HG03135 (cell line): ENCODE results near the gene DPH1.
"Not testable (repeated sequence)": the region's sequence is repeated elsewhere in the genome, so short reads cannot be mapped to it uniquely, and the experiment has no call there.

Experiments
- ATAC-seq: cut with Tn5 transposase; IDR thresholded peaks from one replicate; pipeline ENCODE4 v1.9.1; 2021; ENCODE audit warnings: mild to moderate bottlenecking, moderate library complexity; ENCODE audit not compliant: unreplicated experiment

DPH1 gene

DNA sequence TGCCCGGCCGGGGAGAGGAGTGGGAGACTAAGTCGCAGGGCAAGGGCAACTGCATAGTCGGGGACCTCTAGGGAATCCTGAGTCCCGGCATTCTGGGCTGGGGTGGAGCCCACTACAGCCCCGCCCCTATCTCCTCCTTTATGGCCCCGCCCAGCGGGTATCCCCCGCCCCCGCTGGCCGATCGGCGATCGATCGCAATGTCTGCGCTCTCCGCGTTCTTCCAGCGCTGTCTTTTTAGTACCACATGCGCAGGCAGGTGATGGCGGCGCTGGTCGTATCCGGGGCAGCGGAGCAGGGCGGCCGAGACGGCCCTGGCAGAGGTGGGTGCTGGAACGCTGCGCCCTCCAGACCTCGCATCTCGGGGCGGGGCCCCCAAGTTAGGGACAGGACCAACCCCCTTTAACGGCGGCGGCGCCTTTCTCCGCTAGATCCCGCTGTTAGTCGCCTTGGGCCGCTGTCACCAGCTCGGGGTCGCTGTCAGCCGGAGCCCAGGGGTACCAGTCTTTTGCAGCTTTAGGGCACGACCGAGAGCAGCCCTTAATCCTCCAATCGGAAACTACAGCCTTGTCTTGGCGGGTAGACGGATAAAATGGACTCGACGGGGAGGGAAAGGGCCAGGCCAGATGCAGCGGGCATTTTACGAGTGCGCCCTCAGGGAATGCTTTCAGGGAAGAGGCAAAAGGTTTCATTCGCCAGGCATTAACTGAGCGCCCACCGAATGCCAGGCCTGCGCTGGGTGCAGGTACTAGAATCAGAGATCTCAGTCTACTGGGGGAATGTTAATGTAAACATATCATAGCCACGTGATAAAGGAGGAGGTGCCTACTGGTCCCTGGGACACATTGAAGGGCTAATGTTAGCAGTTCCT, at the start of gene DPH1:
DPH1 (plus strand) TSS at position 243 of the 868 bp plus-strand sequence; CDS start at position 260, 17 bp downstream.
- peak; percentile 64 for ATAC-seq

DNA sequence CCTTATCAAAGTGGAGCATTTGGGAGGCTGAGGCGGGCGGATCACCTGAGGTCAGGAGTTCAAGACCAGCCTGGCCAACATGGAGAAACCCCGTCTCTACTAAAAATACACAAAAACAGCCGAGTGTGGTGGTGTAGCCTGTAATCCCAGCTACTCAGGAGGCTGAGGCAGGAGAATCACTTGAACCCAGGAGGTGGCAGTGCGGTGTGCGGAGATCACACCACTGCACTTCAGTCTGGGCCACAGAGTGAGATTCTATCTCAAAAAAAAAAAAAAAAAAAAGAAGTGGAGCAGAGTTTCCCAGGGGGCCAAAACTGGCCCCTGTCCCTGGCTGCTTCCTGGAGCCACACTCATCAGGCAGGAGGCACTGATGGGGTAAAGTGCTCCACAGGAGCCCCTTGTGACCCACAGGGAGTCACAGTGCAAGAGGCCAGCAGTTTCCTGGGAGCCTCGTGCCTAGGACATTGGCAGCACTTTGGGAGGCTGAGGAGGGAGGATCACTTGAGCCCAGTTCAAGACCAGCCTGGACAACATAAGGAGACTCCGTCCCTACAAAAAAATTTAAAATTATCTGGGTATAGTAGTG, 49.2 kb upstream of the DPH1 start:
- ATAC-seq, result no peak

DNA sequence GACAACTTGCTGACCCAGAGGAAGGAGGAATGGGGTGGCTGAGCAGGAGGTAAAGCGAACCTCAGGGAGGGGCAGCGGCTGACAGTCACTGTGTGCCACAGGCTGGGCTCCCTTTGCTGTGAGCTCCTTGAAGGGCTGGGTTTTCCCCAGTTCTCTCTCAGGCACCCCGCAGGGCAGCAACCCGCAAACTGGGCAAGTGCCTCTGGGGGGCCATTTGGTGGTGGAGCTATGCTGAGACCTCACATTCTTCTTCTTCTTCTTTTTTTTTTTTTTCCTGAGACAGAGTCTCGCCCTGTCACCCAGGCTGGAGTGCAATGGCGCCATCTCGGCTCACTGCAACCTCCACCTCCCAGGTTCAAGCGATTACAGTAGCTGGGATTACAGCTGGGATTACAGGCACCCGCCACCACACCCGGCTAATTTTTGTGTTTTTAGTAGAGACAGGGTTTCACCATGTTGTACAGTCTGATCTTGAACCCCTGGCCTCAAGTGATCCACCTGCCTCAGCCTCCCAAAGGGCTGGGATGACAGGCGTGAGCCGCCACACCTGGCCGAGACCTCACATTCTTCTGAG, 47.1 kb upstream of the DPH1 start:
- not testable (repeated sequence) for ATAC-seq

DNA sequence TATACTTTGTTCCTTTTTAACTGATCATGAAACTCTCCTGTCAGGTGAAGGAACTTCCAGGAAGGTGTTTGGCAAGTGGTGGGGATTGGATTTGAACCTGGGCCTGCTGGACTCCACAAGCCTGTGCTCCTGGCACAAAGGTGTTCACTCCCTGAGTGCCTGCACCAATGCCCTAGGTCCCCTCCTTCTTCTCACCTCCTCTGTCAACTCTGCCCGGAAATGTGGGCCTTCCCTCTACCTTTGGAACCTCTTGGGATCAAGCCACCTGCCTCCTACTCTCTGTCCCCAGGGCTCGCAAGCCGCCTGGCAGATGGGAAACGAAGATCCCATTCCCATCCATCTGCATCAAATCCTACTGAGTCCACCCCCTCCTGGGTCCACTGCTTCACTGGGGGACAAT, 44.9 kb upstream of the DPH1 start:
- ATAC-seq, result no peak

DNA sequence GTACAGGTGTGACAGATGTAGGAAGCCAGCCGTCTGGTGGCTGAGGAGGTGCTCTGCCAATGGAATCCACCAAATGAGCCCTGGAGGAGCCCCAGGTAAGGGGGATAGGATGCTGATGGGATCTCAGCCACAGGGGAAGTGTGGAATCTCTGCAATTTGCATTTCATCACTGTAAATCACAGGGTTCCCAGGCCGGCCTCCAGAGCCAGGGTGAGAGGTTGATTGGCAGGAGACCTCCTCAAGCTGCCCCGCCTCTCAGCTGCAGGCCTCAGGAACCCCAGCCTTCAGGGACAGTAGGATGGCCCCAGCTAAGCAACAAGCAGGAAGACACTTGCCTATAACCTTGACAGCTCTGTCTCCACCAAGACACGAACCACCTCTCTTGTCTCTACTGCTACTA, 44.3 kb upstream of the DPH1 start:
- ATAC-seq, result no peak

DNA sequence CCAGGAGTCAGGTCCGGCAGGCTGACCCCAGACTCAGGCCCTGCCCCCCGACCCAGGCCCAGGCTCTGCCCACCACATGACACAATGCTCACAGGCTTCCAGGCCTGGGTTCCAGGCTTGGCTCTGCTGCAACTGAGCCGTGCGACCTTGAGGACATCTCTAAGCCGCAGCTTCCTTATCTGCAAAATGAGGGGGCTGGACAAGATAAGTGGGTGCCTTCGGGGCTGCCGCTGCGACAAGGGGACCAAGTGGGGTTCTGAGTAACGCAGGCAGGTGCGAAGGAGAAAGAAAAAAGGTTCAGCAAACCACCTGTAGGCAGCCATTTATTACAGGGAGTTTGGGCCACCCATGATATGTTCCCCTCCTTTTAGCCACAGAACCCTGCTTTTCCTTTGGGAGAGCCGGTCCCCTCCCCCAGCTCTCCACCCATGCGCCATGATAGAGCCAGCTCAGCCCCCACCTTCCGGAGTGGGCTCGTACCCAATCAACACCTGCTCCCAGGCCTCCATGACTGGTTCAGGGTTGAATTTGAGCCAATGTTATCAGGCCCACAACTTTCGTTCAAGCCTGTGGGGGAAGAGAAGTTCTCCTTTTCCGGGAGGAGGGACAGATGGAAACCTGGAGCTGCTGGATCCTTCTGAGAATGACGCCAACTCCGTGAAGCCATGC, 43.0 kb upstream of the DPH1 start:
- no peak for ATAC-seq

DNA sequence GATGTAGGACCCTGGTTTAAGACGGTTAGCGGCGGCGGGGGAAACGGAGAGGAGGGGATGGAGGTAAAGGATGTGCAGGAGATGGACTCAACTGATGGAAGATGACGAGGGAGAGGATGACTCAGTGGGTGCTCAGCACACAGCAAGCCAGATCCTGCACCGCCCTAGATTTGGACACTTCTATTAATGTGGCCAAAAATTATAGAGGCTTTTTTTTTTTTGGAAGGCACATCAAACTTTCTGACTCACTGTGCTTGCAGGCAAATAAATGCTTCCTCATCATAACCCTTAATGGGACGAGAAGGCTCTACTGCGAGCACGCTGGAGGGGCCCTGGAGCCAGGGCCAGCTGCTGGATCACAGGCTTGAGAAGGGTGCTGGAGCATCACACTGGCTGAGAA, 40.8 kb upstream of the DPH1 start:
- no peak for ATAC-seq

DNA sequence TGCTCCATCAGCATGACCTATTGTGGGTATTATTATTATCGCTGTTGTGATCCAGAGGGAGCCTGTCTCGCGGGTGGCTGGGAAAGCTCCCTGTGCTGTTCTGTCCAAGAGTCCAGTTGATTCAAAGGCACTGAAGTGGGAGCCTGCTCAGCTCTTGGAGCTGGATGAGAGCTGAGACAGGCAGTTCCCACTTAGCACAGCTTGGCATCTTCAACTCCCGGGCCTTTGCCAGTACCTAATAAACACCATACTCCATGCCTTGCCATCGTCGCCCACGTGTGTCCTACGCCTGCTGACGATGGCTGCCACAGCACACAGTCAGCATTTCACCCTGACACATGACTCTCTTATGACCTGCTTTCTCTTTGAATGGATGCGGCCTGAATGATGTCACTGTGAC, 37.4 kb upstream of the DPH1 start:
- no peak for ATAC-seq

DNA sequence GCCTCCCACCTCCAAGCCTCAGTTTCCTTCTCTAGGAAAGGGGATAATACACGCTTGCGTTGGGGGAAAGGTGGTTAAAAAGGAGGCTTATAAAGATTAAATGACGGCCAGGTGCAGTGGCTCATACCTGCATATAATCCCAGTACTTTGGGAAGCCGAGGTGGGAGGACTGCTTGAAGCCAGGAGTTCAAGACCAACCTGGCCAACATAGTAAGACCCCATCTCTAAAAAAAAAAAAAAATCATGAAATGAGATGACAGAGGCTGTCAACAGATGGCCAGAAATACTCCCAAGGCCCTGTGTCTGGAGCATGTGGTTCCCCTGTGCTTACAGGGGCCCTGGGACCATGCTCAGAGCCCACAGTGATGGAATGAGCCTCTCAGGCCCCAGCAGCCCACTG, 35.2 kb upstream of the DPH1 start:
- ATAC-seq, result no peak

DNA sequence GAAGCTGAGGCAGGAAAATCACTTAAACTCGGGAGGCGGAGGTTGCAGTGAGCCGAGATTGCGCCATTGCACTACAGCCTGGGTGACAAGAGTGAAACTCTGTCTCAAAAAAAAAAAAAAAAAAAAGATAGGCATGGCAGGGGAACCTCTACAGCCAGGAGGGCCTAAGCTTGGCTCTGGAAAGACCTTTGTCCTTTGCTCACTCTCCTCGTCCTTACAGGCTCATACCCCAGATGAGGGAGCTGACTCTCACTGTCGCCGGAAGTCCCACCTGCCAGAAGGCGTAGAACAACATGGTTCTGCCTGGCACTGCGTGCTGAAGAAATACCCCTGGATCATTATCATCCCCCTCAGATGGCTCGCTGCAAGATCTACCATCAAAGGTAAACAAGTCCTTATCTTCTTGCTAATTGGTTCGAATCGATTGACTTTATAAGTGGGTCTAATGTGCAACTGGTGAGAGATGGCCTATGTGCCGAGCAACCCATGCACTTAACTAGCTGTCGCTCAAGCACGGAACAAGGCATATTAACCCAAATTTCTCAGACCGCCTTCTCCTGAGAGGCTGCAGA, 34.5 kb upstream of the DPH1 start:
- ATAC-seq, result no peak

DNA sequence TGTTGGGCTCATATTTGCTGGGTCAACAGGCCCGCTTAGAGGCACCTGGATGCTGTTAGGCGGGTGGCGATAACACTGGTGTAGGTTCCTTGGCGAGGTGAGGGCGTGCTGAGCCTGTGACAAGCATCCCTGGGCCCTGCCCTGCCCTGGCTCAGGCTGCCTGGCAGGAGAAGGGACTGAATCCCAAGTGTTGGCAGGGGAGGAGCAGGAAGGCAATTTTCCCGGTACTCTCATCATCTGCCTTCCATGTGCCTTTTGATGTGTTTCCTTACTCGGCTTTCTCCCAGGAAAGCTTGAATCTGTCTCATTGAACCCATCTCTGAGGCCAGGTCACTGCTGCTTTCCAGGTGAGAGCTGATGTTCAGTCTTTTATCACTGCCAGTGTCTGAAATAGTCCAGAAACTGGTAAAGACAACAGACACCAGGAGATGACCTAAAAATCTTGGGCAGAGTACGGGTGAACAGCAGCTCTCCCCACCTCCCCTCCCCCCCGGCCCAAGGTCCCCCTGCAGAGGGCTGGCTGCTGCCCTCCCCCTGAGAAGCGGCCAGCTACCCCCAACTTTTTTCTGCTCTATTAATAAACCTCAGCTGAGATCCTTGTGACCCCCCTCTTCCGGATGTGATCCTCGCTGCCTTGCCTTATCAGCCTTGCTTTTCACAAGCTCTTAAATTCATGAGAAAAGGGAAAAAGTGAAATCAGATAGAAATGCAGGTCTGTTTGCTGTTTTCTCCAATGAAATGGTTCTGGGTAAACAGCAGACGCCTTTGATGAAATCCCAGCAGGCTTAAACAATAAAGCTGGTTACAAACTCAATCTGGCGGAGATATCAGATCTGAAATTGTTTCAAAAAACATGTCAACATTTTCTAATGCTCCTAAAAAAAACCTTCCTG, 33.8 kb upstream of the DPH1 start:
- no peak for ATAC-seq

DNA sequence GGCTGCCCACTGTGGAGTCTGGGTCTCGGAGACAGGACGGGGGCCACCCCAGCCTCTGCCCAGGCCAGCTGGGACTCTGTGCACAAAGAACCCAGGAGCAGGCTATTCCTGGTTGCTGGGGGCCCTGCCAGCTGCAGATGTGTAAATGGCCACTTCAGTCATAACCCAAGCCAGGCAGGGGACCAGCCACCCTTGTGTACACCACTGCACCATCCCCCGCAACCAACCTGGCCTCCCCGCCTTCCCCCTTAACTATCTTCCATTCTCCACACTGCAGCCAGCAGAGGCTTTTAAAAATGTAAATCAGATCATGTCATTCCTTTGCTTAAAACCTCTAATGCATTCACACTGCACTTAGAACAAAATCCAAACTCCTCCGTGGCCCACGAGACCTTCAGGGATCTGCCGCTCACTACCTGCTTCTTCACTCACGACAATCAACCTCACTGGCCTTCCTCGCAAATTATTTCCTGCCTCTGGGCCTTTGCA, 33.1 kb upstream of the DPH1 start:
- no peak for ATAC-seq

DNA sequence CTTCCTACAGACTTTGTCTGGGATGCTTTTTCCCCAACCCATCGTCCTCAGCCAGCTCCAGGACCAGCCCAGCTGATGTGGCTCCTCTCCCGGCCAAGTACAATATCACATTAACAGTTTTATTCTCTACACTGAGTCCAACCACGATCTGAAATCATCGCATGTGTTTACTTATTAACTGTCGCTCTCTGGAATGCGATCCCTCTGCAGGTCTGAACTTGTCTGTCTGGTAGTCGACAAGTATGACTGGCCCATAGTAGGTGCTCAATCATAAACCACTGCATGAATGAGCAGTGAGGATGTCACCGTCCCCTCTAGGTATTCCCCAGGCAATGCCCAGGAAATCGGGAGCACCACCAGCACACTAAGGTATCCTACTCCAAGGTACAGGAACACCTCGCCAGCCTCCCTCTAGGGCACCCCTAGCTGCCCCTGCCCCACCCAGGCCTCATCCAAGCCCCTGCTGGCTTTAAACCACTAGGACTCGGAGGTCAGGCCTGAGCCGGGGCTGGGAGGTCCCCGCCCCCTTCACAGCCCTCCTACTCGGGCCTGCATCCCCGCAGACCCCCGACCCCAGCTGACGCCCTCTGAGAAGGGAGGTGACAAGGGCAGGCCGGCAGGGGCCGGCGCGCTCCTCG, 32.5 kb upstream of the DPH1 start:
- no peak for ATAC-seq

DNA sequence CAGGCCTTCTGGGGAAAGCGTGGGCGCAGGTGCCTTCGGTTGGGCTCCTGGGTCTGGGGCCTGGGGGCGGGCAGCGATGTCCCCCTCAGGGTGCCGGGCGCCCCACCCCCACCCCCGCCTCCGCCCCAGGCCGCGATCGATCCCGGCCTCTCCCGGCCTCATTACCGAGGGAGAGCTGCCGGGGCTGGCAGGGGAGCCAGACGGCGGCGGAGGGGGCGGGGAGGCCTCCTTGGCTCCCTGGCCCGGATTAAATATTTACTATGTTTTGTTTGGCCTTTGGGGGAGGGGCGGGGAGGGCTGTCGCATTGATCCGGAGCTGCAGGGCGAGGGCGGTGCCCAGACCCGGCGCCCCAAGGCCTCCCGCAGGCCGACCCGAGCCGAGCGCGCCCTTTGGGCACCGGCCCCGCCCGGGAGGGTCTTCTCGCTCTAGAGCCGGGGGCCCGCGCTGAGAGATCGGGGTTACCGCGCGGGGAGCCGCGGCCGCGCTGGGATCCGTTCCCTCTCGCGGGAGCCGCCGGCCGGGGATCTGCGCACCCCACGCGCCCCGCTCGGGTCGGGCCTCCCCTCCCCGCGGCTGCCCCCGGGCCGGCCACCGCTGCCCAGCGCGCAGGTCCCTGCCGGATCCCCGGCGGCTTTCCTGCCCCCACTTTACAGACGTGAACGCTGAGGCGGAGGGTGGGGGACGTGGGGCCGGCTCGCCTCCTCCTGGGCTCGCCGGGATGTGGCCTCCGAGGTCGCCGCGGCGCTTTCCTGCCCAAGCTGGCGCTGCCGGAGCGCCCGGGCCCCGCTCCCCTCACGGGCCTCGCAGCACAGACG, 31.8 kb upstream of the DPH1 start:
- ATAC-seq, result no peak

DNA sequence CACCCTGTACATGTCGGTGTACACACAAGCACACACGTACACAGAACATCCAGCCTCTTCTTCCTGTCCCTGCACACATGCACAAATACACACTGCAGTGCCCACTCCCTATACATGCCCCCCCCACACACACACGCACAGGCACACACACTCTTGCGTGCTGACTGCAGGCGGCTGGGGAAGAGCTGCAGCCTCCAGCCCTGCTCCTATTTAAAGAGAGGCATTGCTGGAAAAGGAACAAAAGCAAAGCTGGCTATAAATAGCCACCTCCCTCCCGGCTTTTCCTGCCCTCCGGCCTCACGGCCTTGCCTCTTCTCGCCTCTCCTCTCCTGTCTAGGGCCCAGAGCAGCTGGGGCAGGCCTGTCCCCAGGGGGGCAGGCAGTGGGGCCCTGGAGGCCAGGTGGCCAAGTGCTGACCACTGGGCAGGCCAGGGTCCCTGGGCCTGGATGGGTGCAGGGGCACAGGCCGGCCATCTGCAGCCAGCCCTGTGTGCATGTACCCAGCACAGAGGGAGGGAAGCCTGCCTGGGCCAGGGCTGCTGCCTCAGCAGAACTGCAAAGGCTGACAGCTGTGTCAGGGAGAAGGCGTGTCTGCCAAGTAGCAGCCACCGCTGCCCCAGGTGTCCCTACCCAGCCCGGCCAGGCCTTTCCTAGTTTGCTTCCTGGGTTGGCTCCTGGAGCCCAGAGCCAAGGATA, 30.2 kb upstream of the DPH1 start:
- no peak for ATAC-seq

DNA sequence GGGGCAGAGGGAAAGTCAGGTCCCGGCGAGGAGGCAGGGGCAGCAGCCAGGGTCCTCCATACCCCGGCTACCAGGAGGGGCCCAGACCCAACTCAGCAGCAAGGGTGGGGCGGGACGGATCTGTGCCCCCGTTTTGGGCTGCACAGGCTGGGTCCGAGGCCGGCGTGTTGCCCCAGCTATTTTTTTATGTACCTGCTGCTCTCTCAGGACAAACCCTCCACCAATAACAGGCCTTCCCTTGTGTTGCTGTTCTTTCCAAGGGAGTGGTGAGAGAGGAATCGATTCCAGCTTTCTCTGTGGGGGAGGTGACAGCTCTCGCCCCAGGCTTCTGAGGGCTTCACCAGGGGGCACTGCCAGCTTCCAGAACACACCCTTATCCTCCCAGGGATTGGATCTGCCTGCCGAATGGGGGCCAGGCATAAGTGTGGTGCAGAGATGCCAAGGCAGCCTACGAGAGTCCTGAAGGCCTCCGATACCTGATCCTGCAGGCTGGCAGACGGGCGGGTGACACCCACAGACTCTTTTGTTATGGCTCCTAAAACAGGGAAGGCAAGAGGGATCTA, 27.1 kb upstream of the DPH1 start:
- ATAC-seq, result no peak

DNA sequence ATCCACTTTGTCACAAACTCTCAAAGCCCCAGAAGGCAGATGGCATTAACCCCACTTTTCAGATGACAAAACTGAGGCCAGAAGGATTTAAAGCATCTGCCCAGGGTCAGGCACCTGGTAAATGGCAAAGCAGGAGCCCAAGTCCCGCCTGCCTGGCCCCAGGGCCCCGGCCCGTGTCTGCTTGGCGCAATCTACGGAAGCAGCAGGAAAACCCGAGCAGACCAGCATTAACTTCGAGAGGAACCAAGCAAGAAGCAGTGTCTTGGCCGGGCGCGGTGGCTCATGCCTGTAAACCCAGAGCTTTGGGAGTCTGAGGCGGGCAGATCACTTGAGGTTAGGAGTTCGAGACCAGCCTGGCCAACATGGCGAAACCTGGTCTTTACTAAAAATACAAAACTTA, 26.4 kb upstream of the DPH1 start:
- no peak for ATAC-seq

DNA sequence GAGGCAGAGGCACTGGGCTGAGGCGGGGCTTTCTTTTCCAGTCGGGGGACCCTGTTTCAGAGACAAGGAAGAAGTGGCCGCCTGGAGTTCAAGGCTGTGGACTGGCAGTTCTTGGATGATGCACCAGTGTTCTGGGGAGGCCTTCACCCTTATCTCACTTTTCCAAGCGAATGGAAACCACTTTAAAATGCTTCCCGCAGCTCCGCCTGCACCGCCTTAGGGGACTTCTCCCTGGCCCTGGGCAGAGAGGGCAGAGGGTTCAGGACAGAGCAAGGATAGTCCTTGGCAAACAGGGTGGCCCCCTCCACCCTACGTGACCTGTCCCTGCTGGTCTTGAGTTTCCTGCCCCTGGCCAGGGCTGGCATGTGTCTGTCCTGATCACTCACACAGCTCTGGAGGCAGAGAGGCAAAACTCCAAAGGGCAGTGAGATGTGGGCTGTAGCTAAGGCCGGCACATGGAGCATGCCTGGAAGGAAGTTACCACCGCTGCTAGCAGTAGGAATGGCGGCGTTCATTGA, 25.5 kb upstream of the DPH1 start:
- no peak for ATAC-seq
